HFFc6 (cell line): ENCODE measurements around the gene ZC3H7B. TPM values are rescaled to one million over a fixed set of nuclear protein-coding genes. Genes with fewer than 3 reads are reported as not detected.

Experiments used
- DNase-seq: peaks from one replicate; pipeline ENCODE4 v3.0.0-alpha.2; 2018
- H3K27ac Mint-ChIP-seq: 2 replicates; pipeline ENCODE4 v1.8.0; 2020; ENCODE audit warnings: mild to moderate bottlenecking, mixed read lengths
- H3K27me3 Mint-ChIP-seq: 2 replicates; pipeline ENCODE4 v1.8.0; 2021; ENCODE audit warnings: mild to moderate bottlenecking, moderate library complexity, mixed read lengths; ENCODE audit not compliant: insufficient read depth
- H3K36me3 Mint-ChIP-seq: 2 replicates; pipeline ENCODE4 v1.8.0; 2021; ENCODE audit warnings: low read depth, mixed read lengths
- H3K4me1 Mint-ChIP-seq: 2 replicates; pipeline ENCODE4 v1.8.0; 2020; ENCODE audit warnings: low read depth, mixed read lengths
- H3K4me3 Mint-ChIP-seq: 2 replicates; pipeline ENCODE4 v1.8.0; 2020; ENCODE audit warnings: mild to moderate bottlenecking, moderate library complexity, mixed read lengths
- H3K9me3 Mint-ChIP-seq: 2 replicates; pipeline ENCODE4 v1.8.0; 2020; ENCODE audit warnings: mild to moderate bottlenecking, mixed read lengths
- CTCF ChIP-seq: fragments of 200-600 bp; sonication (generic); IDR thresholded peaks from 2 replicates; pipeline ENCODE4 v1.5.0; 2021; ENCODE audit warnings: antibody characterized with exemption, mild to moderate bottlenecking
- total RNA-seq, 6 experiments: library from RNA; stranded (reverse); fragmentation: NEBNext Ultra II Directional; extraction: Animal tissue kit (Norgen Biotek cat#: 25700); gene quantifications; 2 replicates in 1 of 6; 3 replicates in 5 of 6; pipeline ENCODE4 v1.2.3, GENCODE V29; 2021

ZC3H7B gene
- total RNA-seq, 6 experiments from 2014 or later, result 108 to 137 (median 130) TPM

DNA sequence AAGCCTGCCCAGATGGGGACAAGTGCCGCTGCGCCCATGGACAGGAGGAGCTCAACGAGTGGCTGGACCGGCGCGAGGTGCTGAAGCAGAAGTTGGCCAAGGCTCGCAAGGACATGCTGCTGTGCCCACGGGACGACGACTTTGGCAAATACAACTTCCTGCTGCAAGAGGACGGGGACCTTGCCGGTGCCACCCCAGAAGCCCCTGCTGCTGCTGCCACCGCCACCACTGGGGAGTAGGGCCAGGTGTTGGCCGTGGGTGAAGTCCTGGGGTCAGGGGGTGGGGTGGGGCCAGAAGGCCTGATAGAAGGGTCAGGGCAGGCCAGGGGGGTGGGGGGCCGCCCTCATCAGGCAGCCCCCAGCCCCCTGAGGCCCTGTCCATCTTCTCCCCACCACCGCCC, 55.9 kb downstream of the ZC3H7B start:
- Mint-ChIP-seq H3K27me3 (peaks cover 3% of the 10 kb centered on the region; the same call in 1 of the 2 replicates), H3K36me3 (peaks cover 30% of the 10 kb centered on the region), H3K4me1 (peaks cover 6% of the 10 kb centered on the region), H3K27ac (no peak overlapping the region), H3K4me3 (no peak overlapping the region), H3K9me3 (no peaks in the 10 kb centered on the region; the same call in 1 of the 2 replicates)
- DNase-seq, result no peak
- TF ChIP-seq CTCF, result no peak

DNA sequence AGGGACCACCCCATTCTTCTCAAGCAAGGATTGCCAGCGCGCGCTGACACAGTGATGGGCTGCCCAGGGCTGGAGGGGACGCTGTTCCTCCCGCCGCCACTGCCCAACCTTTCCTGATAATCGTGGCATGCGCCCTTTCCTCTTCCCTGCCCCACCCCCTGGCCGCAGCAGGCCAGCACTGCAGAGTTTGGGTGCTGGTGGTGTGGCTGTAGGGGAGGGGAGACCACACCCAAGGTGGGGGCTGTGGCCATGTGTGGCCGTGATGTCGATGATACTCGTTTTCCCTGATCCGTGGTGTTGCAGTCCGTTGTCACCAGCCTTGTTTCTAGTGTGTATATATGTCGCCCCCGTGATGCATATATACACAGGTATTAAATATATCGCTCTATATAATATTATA, 57.6 kb downstream of the ZC3H7B start:
- no peak for TF ChIP-seq CTCF
- no peak for DNase-seq
- H3K27ac Mint-ChIP-seq, result no peak overlapping the region
- peaks cover 5% of the 10 kb centered on the region for H3K4me1 Mint-ChIP-seq
- H3K9me3 Mint-ChIP-seq, result no peaks in the 10 kb centered on the region; the same call in 1 of the 2 replicates
- peaks cover 33% of the 10 kb centered on the region for H3K36me3 Mint-ChIP-seq
- peaks cover 3% of the 10 kb centered on the region; the same call in 1 of the 2 replicates for H3K27me3 Mint-ChIP-seq
- no peak overlapping the region for H3K4me3 Mint-ChIP-seq

DNA sequence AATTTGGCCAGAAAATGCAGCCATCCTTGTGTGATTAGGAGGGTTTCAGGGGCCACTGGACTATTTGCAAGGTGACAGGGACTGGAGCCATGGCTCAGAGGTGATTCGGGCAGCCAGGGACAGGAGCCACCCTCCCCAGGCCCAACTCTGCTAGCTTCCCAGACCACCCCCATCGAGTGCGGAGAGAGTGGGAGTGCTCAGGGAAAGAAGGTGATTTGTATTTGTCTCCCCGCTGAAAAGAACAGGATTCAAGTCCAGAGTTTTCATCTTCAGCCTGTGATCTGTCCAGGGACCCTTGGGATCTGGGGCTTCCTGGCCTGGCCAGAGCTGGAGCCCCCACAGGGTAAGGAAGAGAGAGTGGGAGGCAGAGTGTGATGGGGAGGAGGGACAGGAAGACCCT, 58.1 kb downstream of the ZC3H7B start:
- no peak for DNase-seq
- TF ChIP-seq CTCF, result no peak
- H3K4me3 Mint-ChIP-seq, result no peak overlapping the region
- peaks cover 5% of the 10 kb centered on the region for H3K4me1 Mint-ChIP-seq
- H3K27ac Mint-ChIP-seq, result no peak overlapping the region
- H3K9me3 Mint-ChIP-seq, result no peaks in the 10 kb centered on the region; the same call in 1 of the 2 replicates
- peaks cover 33% of the 10 kb centered on the region for H3K36me3 Mint-ChIP-seq
- peaks cover 3% of the 10 kb centered on the region; the same call in 1 of the 2 replicates for H3K27me3 Mint-ChIP-seq

DNA sequence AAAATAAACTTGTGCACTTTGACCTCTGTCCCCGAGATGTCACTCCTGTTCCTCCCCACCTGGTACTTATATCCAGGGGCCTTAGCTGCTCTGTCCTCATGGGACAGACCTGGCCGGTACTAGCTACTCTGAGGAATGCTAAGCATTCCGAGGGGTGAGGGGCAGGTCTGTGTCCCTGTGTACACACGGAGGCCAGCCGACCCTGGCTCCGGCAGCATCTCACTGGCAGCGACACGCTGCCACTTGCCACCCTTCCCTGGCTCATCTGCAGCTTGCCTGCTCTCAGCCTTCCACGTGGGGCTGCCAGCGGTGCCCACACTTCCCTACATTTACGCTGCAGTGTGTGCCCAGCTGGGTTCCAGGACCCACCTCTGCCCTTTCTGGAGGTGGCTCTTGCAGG, 58.8 kb downstream of the ZC3H7B start:
- Mint-ChIP-seq H3K4me1 (peaks cover 5% of the 10 kb centered on the region), H3K9me3 (no peaks in the 10 kb centered on the region; the same call in 1 of the 2 replicates), H3K27ac (no peak overlapping the region), H3K27me3 (peaks cover 3% of the 10 kb centered on the region; the same call in 1 of the 2 replicates), H3K36me3 (peaks cover 28% of the 10 kb centered on the region), H3K4me3 (no peak overlapping the region)
- no peak for TF ChIP-seq CTCF
- DNase-seq, result no peak

GRCh38 chr22:41361716-41362310, 60.5 kb downstream of the ZC3H7B start:
- H3K36me3 Mint-ChIP-seq, result peaks cover 28% of the 10 kb centered on the region
- no peaks in the 10 kb centered on the region; the same call in 1 of the 2 replicates for H3K9me3 Mint-ChIP-seq
- TF ChIP-seq CTCF, result no peak
- no peak overlapping the region for H3K27ac Mint-ChIP-seq
- no peak overlapping the region for H3K4me3 Mint-ChIP-seq
- peaks cover 3% of the 10 kb centered on the region; the same call in 1 of the 2 replicates for H3K27me3 Mint-ChIP-seq
- DNase-seq, result no peak
- H3K4me1 Mint-ChIP-seq, result peaks cover 14% of the 10 kb centered on the region
